Measurements from ENCODE around the gene TLN1. TPM values are rescaled to one million over a fixed set of nuclear protein-coding genes. Genes with fewer than 3 reads are reported as not detected.

The TLN1 gene
- total RNA-seq, 1 donor from 2014 or later: 226 TPM

GRCh38 chr9:35691334-35691650, 40.7 kb downstream of the TLN1 start:
- Mint-ChIP-seq H3K27ac (peak overlapping the region; percentile 95), H3K36me3 (peaks cover 5% of the 10 kb centered on the region), H3K27me3 (ENCODE audit: low read depth) (no peaks in the 10 kb centered on the region), H3K4me1 (peaks cover 36% of the 10 kb centered on the region), H3K4me3 (peak overlapping the region; percentile 80), H3K9me3 (no peaks in the 10 kb centered on the region)
- TF ChIP-seq CTCF (IDR thresholded peaks at IDR 0.05; ENCODE audit: unreplicated experiment): no peak
- no peak for DNase-seq (ENCODE audit: low spot score in 2 of 2, unreplicated experiment in 2 of 2)

GRCh38 chr9:35690614-35691333, 41.2 kb downstream of the TLN1 start:
- peak; percentile 72 to 74 for DNase-seq (ENCODE audit: low spot score in 2 of 2, unreplicated experiment in 2 of 2)
- Mint-ChIP-seq H3K4me1 (peaks cover 38% of the 10 kb centered on the region), H3K36me3 (peaks cover 8% of the 10 kb centered on the region), H3K27me3 (ENCODE audit: low read depth) (no peaks in the 10 kb centered on the region), H3K4me3 (peak overlapping the region; percentile 88), H3K27ac (peak overlapping the region; percentile 95), H3K9me3 (no peaks in the 10 kb centered on the region)
- TF ChIP-seq CTCF (IDR thresholded peaks at IDR 0.05; ENCODE audit: unreplicated experiment): no peak

GRCh38 chr9:35690294-35690613, 41.7 kb downstream of the TLN1 start:
- DNase-seq (ENCODE audit: low spot score in 2 of 2, unreplicated experiment in 2 of 2): no peak
- peak overlapping the region; percentile 84 for H3K27ac Mint-ChIP-seq
- H3K4me1 Mint-ChIP-seq: peaks cover 38% of the 10 kb centered on the region
- no peaks in the 10 kb centered on the region for H3K27me3 Mint-ChIP-seq (ENCODE audit: low read depth)
- H3K4me3 Mint-ChIP-seq: peak overlapping the region; percentile 88
- peaks cover 9% of the 10 kb centered on the region for H3K36me3 Mint-ChIP-seq
- H3K9me3 Mint-ChIP-seq: no peaks in the 10 kb centered on the region
- no peak for TF ChIP-seq CTCF (IDR thresholded peaks at IDR 0.05; ENCODE audit: unreplicated experiment)

- Mint-ChIP-seq H3K27ac (peak within 1 kb of the TSS; percentile 97), H3K27me3 (ENCODE audit: low read depth) (no peaks in the 10 kb centered on the region), H3K9me3 (no peaks in the 10 kb centered on the region), H3K4me3 (peak within 1 kb of the TSS; percentile 88), H3K4me1 (peaks cover 38% of the 10 kb centered on the region), H3K36me3 (peaks cover 9% of the 10 kb centered on the region)
- no peak for TF ChIP-seq CTCF (IDR thresholded peaks at IDR 0.05; ENCODE audit: unreplicated experiment)
- peak; percentile 53 to 73 for DNase-seq (ENCODE audit: low spot score in 2 of 2, unreplicated experiment in 2 of 2)
Measured at GRCh38 chr9:35689542-35690293, 42.3 kb downstream of the TLN1 start, which contains the start of gene TPM2. TPM2 (minus strand) TSS chr9:35689925; CDS start chr9:35689817, 108 bp downstream.

GRCh38 chr9:35688558-35689541, 43.1 kb downstream of the TLN1 start:
- H3K9me3 Mint-ChIP-seq: no peaks in the 10 kb centered on the region
- H3K27ac Mint-ChIP-seq: peak overlapping the region; percentile 97

More at GRCh38 chr9:35688558-35689541, 43.1 kb downstream of the TLN1 start:
- Mint-ChIP-seq H3K4me3 (peak overlapping the region; percentile 88), H3K36me3 (peaks cover 14% of the 10 kb centered on the region), H3K4me1 (peaks cover 38% of the 10 kb centered on the region), H3K27me3 (ENCODE audit: low read depth) (no peaks in the 10 kb centered on the region)
- no peak for DNase-seq (ENCODE audit: low spot score in 2 of 2, unreplicated experiment in 2 of 2)
- TF ChIP-seq CTCF (IDR thresholded peaks at IDR 0.05; ENCODE audit: unreplicated experiment): no peak

All from mesothelial cell of epicardium (in vitro differentiated cells).